NCI-H2171 treated with DMSO at 0.1 percent for 48 hours (cell line): ENCODE results near the gene NDUFS8.
A peak's percentile ranks its signal among the peaks of the same experiment; 100 is the strongest.
"Not testable (repeated sequence)": the region's sequence is repeated elsewhere in the genome, so short reads cannot be mapped to it uniquely, and the experiment has no call there.

Source experiments
- DNase-seq: peaks from one replicate; lab custom pipeline; 2025; lab: John Stamatoyannopoulos, UW

The NDUFS8 gene

DNA sequence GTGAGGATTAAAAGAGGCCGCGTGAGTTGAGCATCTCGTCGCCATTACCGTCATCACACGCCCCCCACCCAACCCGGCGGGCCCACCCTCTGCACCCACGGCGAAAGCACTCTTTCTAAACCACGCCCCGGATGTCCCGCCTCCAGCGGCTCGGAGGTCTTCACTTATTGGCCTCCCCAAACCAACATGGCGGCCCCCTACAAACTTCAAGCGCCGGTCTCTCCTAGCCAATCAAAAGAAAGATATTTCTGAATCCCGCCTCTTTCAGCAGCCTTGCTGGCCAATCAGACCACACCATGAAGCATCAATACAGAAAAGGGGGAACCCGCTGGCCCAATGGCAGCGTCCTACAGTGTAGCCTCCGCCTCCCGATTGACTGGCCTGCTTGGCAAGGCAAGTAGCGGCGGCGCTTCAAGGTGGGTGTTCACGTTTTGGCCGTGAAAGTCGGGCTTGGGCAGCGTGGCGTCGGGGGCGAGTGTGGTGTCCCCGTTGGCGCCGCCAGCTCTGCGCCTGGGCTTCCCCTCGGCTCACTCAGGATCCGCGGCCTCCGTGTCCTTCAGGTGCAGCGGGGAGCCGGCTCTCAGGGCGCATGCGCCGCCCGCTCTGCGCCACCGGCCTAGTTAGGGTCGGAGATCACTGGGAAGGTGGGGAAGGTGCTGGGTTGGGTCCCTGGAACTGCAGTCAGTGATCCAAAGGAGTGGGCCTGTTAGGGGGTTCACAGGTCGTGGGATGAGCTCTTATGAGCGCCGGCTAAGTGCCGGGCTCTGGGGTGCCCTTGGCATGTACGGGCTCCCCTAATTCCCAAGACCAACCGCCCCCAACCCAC lies at the start of gene NDUFS8:
TSS of gene NDUFS8 (plus strand) at position 364 of the 826 bp plus-strand sequence. CDS start 1,471 bp downstream, outside the sequence.
- DNase-seq = peak; percentile 99

DNA sequence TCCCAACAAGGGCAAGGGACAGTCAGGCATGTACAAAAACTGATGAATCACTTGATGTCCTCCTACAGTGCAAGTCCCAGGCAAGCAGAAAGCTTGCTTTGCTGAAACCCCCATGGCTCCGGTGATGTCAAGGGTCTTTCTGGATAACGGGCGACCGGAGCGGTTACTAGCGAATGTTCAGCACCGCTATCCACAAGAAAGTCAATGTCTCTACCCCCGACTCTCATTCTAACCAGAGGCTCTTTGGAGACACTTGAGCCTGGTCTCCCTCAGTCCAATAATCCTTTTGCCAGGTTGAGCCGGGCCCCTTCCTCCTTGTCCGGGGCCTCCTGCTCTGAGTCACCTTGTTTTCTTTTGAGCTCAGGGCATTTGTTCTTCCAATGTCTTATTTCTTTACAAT lies 49.3 kb upstream of the NDUFS8 start:
- DNase-seq = not testable (repeated sequence)

DNA sequence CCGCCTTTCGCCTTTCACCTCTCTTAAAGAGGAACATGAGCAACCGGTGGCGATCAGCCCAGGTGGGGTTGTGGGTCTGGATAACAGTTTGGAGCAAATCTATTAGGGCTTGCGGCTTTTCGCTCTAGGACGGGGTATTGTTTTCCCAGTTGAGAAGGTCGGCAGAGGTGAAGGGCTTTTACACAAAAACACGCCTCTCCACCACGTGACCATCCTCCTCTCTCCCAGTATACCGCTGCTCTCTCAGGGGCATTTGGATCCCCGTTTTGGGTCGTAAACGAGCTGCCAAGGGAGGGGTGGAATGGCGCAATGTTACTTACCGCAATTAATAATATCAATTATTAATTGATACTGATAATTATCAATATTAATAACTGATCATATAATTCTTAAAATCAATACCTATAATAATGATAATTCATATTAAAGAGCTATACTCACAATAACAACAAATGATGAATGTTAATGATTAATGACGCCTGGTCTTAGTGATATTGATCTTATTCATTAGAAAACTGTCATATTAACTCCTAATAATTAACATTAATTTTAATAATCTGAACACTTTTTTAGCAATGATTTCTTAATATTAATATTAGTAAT lies 48.1 kb upstream of the NDUFS8 start:
- not testable (repeated sequence) for DNase-seq

DNA sequence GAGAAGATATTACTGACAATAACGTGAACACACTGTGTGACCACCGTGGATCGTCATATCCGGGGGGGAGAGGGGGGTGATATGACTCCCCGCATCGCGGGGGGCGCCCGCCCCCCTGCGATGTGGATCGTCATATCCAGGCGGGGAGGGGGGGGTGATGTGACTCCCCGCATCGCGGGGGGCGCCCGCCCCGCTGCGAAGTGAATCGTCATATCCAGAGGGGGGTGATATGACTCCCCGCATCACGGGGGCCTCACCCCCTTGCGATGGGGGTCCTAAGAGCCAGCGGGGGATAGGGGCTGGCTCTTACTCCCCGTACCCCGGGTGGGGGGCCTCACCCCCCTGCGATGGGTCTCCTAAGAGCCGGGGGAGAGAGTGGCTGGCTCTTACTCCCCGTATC lies 46.5 kb upstream of the NDUFS8 start:
- no peak for DNase-seq

DNA sequence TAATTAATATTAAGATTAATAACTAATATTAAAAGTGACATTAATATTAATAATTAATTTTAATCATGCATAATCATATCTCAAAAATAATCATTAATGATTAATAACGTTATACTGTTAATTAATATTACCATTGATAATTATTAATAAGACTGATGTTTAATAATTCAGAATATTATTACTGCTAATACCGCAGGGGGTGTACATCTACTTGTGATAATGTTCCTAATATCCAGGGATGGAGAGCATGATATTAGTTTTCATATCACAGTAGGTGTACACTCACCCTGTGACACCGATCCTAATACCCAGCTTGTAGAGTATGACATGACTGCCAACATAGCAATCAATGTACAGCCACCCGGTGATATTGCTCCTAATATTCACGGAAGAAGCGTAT lies 45.2 kb upstream of the NDUFS8 start:
- not testable (repeated sequence) for DNase-seq

DNA sequence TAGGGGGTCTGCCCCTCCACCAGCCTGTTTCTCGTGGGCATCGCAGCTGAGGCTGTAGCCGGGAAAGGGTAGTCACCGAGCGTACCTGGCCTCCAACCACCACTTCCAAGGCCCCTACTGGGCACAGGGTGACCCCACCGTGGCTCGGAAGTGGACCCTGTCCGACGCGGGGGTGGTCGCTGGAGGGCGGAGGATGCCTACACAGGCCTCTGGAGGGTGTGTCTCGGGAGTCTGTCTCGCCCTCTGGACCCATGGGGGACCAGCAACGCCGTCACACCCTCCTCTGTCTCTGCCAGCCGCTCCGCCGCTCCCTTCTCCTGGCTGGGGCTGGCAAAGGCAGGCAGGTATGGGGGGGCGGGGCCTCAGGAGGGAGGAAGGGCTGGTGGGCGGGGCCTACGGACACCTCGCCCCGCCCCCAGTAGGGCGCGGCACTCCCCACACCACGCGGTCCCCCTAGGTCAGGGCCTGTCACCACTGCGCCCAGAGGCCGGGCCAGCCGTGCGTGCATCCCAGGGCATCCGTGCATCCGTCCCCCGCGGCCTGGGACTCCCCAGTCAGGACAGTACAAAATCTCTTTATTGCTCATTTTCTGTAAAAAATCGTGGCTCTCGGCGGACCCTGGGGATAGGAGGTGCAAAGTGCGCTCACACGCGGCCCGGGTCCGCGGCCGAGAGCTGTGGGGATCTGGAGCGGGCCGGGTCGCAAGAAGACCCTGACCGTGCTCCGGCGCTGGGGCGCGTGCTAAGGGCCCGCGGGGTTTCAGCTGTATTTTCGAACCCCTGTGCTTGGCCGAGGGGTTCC lies 39.7 kb upstream of the NDUFS8 start:
- DNase-seq = not testable (repeated sequence)

DNA sequence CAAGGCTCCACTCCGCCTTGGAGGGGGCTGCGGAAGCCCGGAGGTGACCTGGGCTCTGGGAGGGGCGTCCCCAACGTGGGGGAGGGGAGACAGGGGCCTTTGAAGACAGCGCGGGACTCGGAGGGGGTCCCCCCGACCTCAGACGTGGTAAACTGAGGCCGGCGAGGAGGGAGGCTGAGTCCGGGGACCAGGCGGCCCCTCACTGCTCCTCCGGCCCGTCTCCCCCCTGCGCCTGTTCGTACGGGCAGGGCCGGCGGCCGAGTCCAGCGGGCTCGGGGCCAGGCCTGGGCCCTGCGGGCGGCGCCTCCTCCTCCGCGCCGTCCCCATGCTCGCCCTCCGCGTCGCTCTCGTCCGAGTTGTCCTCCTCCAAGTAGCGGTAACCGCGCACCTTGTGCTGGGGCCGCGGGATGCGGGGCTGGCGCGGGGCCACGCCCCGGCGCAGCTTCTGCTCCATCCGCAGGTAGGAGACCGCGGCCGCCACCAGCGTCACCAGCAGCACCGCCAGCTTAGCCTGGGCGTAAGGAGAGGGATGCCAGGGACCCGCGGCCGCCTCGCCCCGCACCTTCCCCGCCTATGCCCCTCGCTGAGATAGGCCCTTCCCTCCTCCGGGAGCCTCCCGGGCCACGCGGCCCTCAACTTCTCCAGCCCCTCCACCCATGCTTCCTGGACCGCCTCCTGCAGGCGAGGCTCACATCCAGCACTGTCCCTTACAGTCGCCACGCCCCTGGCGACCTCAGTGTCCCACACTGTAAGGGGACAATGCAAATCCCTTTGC lies 38.9 kb upstream of the NDUFS8 start:
- DNase-seq = not testable (repeated sequence)

DNA sequence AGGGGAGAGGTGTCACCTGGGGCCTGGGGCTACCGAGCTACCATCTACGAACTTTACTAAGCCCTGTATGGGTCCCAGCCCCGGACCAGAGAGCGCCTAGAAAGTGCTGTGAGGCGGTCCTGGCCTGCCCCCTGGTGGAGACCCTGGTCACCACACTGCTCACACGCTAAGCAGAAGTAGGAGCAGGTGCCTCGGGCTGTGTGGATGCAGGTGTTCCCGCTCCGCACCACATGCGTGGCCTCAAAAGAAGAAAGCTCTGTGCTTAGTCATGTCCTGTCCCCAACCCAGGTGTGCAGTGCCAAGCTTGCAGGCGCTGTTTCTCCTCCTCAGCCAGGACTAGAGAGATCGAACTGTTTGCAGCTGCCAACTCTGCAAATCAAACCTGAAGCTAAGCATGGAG lies 36.7 kb upstream of the NDUFS8 start:
- DNase-seq = not testable (repeated sequence)

DNA sequence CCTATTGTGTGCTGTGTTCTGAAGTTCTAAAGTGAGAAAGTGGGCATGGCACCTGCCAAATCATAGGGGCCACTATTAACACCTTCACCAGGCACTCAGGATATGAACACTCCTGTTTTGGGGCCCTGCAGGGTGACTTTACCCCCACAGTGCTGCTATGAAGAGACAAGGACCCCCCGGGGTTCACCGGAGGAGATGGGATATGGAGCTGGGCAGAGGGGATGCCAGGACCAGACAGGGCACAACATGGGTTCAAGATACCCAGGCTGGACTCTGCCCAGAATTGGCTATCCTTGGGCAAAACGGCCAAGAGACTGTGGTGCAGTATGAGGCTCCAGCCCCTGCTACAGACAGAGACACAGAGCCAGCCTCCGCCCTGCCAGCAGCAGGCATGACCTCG lies 36.1 kb upstream of the NDUFS8 start:
- not testable (repeated sequence) for DNase-seq

DNA sequence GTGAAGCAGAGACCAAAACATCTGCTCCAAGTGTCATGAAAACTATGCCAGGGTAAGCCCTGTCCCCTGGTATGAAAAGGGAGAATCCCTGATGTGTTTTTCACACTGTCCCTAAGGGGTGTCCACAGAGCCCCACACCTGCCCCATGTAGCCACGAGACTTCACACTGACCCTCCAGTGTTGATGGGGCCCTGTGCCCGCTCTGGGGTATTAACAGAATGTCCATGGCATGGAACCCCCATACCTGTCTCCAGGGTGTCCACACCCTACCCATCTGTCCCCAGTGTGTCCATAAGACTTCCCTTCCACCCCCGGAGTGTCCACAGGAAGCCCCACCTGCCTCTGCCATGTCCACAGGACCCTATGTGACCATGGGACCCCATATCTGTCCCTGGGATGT lies 35.4 kb upstream of the NDUFS8 start:
- not testable (repeated sequence) for DNase-seq

DNA sequence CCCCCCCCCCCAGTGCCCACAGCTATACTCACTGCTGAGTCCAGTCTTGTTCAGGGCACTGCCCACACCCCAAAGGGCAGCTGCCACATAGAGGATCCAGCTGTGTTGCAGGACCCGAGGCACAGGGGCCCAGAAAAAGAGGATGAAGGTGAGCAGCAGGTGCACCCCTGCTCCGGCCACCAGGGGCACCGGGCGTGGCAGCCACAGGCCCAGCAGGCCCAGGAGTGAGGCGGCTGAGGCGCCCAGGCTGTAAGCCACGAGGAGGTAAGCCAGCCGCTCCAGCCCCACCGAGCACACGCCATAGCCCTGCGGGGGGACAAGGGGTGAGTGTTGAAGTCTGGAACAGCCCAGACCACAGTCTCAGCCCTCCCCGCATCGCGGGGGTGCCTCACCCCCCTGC lies 34.9 kb upstream of the NDUFS8 start:
- not testable (repeated sequence) for DNase-seq

DNA sequence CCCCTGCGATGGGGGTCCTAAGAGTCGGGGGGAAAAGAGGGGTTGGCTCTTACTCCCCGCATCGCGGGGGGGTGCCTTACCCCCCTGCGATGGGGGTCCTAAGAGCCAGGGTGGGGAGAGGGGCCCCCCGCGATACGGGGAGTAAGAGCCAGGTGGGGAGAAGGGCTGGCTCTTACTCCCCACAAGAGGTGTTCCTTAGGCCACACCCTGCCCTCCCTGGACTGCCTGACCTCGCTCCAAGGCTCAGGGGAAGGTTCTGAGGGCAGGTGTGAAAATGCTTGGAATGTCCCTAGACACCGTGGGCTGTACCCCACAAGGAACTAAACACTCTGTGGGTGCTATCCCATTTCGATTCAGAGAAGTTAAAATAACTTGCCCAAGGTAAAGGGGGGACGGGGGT lies 34.4 kb upstream of the NDUFS8 start:
- DNase-seq = no peak

DNA sequence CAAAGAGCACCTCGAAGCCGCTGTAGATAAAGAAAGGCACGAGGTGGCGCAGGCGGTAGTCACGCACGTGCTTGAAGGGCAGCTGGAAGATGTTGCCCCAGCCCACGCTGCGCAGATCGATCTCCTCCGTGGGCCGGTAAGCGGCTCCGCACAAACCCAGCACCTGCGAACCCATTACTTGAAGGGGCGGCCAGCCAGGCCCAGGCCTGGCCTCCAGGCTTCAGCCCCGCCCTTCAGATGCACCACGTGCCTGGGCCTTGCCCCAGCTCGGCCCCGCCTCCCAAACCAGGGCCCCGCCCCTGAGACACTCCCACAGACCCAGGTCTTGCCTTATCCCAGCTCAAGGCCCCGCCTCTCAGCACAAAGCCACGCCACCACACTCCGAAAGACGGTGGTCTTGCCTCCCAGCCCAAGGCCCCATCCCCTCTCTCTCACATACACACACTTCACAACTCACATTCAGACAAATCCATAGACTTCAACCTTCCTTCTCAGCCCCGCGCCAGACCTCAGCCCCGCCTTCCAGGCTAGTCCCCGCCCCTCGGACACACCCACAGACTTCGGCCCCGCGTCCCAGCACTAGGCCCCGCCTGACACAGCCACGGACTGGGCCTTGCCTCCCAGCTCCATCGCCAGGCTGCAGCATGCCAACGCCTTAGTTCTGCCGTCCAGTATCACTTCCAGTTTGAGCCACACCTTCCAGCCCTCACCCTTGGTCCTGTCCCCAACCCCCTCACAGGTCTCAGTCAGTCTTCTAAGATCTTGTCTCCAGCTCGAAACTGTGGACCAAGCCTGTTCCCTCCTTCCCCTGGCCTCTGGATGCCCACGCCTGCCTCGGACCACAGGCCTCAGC lies 33.6 kb upstream of the NDUFS8 start:
- DNase-seq = no peak

DNA sequence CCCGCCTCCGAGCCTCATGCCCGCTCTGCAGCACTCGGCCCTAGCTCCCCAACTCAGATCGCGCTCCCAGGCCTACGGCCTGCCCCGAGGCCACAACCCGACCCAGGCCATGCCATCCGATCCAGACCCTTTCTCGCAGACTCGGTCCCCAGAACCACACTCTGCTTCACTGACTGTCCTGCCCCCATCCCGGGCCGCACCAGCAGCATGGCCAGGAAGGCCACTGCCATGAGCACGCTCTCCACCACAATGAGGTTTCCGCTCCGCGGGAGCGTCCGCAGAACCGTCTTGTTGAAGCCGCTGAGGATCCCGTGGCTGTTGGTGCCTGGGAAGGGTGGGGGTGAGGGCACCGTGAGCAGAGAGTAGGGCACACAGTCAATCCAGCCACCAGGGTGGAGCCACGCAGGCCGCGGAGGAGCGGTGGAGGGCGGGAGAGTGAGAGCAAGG lies 33.0 kb upstream of the NDUFS8 start:
- DNase-seq = no peak

DNA sequence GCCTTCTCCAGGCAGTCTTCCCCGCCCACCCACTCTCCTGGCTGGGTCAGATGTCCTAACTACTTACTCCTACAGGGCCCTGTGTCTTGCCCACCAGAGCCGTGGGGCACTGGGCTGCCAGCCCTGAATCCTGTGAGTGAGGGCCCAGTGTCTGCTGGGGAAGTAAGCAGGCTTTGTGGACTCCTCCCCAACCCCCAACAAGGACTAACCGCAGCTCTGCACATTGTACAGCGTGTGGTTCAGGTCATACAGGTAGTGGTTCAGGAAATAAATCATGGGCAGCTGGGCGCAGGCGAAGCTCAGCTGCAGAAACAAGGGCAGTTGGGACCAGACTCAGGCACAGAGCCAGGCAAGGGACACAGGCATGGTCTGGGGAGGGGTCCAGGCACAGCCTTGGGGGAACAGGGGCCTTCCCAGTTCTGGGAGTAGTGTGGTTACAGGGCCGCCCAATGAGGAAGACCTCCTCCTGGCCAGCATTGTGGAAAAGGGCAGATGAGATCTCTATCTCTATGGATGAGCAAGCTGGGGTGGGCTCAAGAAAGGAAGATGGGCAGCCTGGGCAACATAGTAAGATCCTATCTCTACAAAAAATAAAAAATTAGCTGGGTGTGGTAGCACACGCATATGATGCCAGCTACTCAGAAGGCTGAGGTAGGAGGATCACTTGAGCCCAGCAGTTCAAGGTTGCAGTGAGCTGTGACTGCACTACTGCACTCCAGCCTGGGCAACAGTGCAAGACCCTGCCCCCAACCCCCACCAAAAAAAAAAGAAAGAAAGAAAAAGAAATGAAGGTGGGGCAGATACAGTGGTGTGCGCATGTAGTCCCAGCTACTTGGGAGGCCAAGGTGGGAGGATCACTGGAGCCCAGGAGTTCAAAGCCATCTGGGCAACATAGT lies 32.1 kb upstream of the NDUFS8 start:
- no peak for DNase-seq

DNA sequence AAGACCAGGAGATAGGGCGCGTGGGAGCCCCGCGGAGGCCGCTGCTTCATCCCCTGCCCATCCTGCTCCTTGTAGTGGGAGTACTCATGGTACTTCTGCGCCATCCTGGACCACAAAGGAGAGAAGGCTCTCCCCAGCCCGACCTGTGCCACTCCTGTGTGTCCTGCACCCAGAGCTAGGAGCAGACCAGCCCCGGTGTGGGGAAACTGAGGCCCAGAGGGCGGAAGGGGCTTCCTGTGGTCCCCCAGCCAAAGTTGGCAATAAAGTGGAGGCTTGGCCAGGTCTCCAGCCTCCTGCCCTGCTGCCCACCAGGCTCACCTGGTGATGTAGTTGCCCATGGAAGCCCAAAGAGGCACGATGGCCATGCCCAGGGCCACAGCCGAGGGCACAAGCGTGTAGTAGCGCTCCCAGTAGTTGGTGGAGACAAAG lies 31.3 kb upstream of the NDUFS8 start:
- DNase-seq = no peak

DNA sequence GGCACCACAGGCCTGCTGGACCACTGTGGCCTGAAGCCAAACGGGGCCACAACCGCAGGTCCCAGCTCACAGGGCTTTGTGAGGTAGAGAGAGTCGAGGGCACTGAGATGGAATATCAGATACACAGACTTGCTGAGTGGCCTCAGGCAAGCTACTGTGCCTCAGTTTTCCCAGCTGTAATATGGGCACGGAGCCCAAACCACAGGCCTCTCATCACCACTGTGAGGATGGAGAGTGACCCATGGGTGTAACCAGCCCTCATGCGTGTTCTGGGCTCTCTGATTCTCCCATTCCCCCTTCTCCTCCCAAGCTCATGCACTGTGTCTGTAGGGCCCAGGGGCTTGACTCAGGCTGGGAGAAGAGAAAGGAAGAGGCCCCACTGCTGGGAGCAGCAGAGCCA lies 30.8 kb upstream of the NDUFS8 start:
- DNase-seq = no peak

DNA sequence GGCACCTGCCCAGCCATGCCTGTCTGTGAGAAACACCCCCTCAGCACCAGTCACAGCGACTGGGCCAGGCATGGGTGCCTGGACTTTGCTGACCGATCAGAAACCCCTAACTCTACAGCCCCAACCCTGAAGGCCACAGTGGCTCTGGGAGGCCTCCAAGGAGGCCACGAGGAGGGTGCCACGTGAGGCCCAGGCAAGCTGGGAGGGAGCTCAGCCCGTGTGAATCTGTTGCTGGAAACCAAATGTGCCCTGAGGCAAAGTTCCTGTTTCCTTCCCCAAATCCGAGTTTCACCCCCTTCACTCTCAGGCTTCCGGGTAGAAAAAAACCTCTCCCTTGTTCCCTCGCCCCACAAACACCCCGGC lies 27.9 kb upstream of the NDUFS8 start:
- DNase-seq = no peak

DNA sequence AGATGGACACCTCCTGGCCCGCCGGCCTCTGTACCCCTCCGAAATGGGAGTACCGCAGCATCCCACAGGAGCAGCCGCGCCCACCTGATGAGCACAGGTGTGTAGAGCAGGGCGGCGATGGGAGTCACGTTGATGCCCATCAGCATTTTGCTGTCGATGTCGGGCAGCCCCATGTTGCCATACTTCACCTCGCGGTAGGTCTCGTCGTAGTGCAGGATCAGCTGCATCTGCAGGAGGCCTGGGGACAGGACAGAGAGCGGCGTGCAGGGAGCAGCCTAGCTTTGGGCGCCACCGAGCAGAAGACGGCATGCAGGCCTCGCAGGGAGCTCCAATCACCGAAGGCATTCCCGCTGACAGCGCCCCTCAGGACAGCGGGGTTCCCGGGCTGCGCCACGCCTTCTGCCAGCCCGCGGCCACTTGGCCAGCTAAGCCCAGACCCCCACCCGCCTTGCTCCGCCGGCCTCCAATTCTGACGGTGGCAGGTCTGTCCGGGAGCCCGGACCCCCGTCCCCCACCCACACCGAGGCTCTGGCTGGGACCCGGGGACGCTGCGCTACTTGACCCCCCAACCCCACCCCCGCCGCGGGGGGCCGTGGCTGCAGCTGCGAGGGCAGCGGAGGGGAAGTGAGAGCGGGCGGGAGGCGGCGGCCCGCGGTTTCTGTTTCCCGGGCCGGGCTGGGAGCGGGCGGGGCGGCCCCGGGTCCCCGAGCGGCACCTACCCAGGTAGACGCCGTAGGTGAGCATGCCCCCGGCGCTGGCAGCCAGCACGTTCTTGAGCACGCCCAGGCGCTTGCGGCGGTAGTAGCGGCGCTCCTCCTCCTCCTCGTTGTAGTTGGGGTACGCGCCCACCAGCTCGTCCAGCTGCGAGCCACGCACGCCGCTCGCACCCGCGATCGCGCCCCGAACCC lies 27.3 kb upstream of the NDUFS8 start:
- peak; percentile 21 for DNase-seq
